GM12892 (cell line): Measurements from ENCODE around the gene YAF2.

Experiments used
- POLR2A ChIP-seq: IDR thresholded peaks from 2 replicates; pipeline ENCODE4 v1.6.1; 2011; ENCODE audit warnings: low read depth, low read length, control low read depth
- POLR2AphosphoS5 ChIP-seq: IDR thresholded peaks from 2 replicates; pipeline ENCODE4 v1.6.1; 2011; ENCODE audit warnings: low read depth, low read length, control low read depth
- TAF1 ChIP-seq: IDR thresholded peaks from 2 replicates; pipeline ENCODE4 v1.6.1; 2011; ENCODE audit warnings: low read depth, mild to moderate bottlenecking, control low read depth, low read length, borderline replicate concordance

GRCh38 chr12:42144408-42145196, 93.4 kb downstream of the YAF2 start, which contains the start of gene GXYLT1:
- TF ChIP-seq TAF1 (peak; percentile 51; the same call in 1 of the 2 replicates), POLR2AphosphoS5 (peak; percentile 83), POLR2A (peak; percentile 83)
